Type B pancreatic cell (in vitro differentiated cells): ENCODE results near the gene LRCOL1. TPM values are rescaled to one million over a fixed set of nuclear protein-coding genes. Genes with fewer than 3 reads are reported as not detected.
A peak's percentile ranks its signal among the peaks of the same experiment; 100 is the strongest.

ENCODE experiments used
- DNase-seq: peaks from one replicate; pipeline ENCODE4 v3.0.0; 2021; ENCODE audit warnings: mixed read lengths; ENCODE audit not compliant: unreplicated experiment; ENCODE audit errors: extremely low spot score
- H3K27ac Mint-ChIP-seq: 2 replicates; pipeline ENCODE4 v1.8.0; 2021; ENCODE audit warnings: mild to moderate bottlenecking, mixed read lengths
- H3K27me3 Mint-ChIP-seq: 2 replicates; pipeline ENCODE4 v1.8.0; 2021; ENCODE audit warnings: mixed read lengths
- H3K36me3 Mint-ChIP-seq: 2 replicates; pipeline ENCODE4 v1.8.0; 2021; ENCODE audit warnings: mixed read lengths
- H3K4me1 Mint-ChIP-seq: one replicate; pipeline ENCODE4 v1.8.0; 2021; ENCODE audit warnings: mixed read lengths; ENCODE audit not compliant: unreplicated experiment
- H3K4me3 Mint-ChIP-seq: 2 replicates; pipeline ENCODE4 v1.8.0; 2021; ENCODE audit warnings: mild to moderate bottlenecking, mixed read lengths
- H3K9me3 Mint-ChIP-seq: 2 replicates; pipeline ENCODE4 v1.8.0; 2021; ENCODE audit warnings: mixed read lengths
- total RNA-seq: library from RNA; stranded (reverse); gene quantifications from 2 replicates; pipeline ENCODE4 v1.2.1, GENCODE V29; 2021; ENCODE audit warnings: low replicate concordance
- TF ChIP-seq, protein P1 (sequence below): fragments of 200-600 bp; sonication (generic); conservative IDR thresholded peaks from 2 replicates; pipeline ENCODE4 v1.5.0; 2021; ENCODE audit warnings: antibody characterized with exemption, mild to moderate bottlenecking

LRCOL1 gene
- total RNA-seq, 1 donor from 2014 or later, result not detected

DNA sequence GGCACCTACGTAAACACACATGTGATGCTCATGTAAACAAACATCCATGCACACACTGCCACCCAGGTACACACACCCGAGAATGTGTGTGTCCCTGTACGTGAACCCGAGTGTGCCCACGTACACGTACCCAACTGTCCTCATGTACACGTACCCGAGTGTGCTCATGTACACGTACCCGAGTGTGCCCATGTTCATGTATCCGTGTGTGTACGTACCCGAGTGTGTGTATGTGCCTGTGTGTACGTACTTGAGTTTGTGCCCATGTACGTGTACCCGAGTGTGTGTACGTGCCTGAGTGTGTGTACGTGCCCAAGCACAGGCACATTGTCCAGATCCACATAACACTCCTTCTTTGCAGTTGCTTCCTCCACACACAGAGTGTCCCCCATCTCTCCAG, 45.0 kb downstream of the LRCOL1 start:
- H3K36me3 Mint-ChIP-seq, result no peaks in the 10 kb centered on the region
- H3K9me3 Mint-ChIP-seq, result no peaks in the 10 kb centered on the region
- H3K4me1 Mint-ChIP-seq, result peaks cover 12% of the 10 kb centered on the region
- no peak for DNase-seq
- peak overlapping the region; percentile 22 for H3K27ac Mint-ChIP-seq
- H3K4me3 Mint-ChIP-seq, result peak overlapping the region; percentile 15
- H3K27me3 Mint-ChIP-seq, result no peaks in the 10 kb centered on the region
- TF ChIP-seq, protein P1, sequence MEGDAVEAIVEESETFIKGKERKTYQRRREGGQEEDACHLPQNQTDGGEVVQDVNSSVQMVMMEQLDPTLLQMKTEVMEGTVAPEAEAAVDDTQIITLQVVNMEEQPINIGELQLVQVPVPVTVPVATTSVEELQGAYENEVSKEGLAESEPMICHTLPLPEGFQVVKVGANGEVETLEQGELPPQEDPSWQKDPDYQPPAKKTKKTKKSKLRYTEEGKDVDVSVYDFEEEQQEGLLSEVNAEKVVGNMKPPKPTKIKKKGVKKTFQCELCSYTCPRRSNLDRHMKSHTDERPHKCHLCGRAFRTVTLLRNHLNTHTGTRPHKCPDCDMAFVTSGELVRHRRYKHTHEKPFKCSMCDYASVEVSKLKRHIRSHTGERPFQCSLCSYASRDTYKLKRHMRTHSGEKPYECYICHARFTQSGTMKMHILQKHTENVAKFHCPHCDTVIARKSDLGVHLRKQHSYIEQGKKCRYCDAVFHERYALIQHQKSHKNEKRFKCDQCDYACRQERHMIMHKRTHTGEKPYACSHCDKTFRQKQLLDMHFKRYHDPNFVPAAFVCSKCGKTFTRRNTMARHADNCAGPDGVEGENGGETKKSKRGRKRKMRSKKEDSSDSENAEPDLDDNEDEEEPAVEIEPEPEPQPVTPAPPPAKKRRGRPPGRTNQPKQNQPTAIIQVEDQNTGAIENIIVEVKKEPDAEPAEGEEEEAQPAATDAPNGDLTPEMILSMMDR, result no peak

DNA sequence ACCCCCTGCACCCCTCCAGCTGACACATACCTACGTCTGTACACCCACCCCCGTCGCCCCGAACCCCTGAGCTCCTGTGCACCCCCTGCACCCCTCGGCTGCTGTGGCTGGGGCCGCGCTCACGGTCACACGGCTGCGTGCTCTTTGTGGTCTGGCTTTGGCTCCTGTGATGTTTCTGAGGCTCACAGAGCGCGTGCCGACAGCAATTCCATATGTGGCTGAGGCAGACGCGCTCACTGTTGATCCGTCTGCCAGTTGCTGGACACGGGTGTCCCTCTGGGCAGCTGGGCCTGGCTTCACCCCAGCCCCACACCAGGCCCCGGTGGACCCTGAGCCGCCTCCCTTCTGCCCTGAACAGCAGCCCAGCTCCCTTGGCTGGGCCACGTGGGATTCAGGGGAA, 46.5 kb downstream of the LRCOL1 start:
- TF ChIP-seq, protein P1, result no peak
- H3K4me3 Mint-ChIP-seq, result no peak overlapping the region
- H3K9me3 Mint-ChIP-seq, result no peaks in the 10 kb centered on the region
- no peak for DNase-seq
- no peaks in the 10 kb centered on the region for H3K36me3 Mint-ChIP-seq
- H3K27me3 Mint-ChIP-seq, result no peaks in the 10 kb centered on the region
- peaks cover 12% of the 10 kb centered on the region for H3K4me1 Mint-ChIP-seq
- H3K27ac Mint-ChIP-seq, result no peak overlapping the region

DNA sequence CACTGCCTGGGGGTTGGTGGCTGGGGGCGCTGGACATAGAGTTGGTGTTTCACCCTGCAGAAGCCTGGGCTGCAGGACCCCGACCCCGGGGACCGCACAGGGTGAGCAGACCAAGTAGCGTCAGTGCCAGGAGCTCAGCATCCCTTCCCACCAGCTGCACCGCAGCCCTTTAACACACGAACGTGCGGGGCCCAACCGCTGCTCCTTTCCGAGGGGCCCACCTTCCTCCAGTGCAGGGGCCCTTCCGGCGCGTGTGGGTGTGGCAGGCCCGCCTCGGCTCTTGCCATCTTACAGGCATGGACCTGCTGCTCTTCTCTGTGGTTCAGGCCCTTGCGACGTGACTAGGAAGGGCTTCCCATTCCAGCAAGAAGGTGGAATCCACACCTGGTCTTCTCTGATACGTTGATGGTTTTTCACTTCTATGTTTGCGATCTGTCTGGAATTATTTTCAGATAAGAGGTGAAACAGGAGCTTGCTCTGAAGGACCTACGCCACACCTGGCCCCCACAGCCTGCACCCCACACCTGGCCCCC, 47.8 kb downstream of the LRCOL1 start:
- H3K27ac Mint-ChIP-seq, result peak overlapping the region; percentile 60
- TF ChIP-seq, protein P1, result no peak

DNA sequence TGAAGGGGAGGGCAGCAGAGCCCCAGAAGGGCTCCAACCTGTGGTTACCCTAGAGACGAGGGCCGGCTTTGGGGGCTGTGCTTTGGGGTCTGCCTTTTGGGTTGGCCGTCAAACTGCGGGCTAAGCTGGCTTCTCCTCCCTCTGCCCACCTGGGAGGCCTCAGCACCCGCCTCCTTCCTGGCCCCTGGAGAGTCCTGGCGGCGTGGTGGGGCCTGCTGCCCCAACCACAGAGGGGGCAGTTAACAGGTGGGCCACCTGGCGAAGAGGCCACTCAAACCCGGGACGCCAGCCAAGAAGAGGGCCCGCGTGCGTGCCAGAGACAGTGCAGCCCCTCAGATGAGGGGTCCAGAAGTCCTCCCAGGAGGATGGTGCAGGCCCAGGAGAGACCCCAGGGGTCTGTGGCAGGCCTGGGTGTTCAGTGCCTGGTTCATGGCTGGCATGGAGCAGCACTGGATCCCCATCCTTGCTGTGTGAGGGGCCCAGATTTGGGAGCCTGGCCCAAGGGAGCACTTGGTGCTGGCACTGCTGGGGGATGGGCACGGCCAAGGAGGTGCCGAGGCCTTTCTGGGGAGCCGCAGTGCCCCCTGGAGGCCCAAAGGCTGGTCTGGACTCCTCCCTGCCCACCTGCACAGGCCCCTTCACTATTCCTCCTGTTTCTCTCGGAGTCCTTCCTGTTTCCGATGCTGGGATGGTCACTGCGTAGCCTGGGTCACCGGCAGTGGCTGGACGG, 48.8 kb downstream of the LRCOL1 start:
- Mint-ChIP-seq H3K9me3 (no peaks in the 10 kb centered on the region), H3K4me1 (peaks cover 17% of the 10 kb centered on the region), H3K27ac (peak overlapping the region; percentile 50), H3K36me3 (peaks cover 3% of the 10 kb centered on the region), H3K27me3 (peaks cover 3% of the 10 kb centered on the region), H3K4me3 (peak overlapping the region; percentile 87)
- DNase-seq, result no peak
- TF ChIP-seq, protein P1, result peak; percentile 22

More for the DNA sequence above, 47.8 kb downstream of the LRCOL1 start:
- no peaks in the 10 kb centered on the region for H3K36me3 Mint-ChIP-seq
- no peaks in the 10 kb centered on the region for H3K9me3 Mint-ChIP-seq
- H3K27me3 Mint-ChIP-seq, result no peaks in the 10 kb centered on the region
- H3K4me1 Mint-ChIP-seq, result peaks cover 12% of the 10 kb centered on the region
- H3K4me3 Mint-ChIP-seq, result peak overlapping the region; percentile 80
- no peak for DNase-seq

DNA sequence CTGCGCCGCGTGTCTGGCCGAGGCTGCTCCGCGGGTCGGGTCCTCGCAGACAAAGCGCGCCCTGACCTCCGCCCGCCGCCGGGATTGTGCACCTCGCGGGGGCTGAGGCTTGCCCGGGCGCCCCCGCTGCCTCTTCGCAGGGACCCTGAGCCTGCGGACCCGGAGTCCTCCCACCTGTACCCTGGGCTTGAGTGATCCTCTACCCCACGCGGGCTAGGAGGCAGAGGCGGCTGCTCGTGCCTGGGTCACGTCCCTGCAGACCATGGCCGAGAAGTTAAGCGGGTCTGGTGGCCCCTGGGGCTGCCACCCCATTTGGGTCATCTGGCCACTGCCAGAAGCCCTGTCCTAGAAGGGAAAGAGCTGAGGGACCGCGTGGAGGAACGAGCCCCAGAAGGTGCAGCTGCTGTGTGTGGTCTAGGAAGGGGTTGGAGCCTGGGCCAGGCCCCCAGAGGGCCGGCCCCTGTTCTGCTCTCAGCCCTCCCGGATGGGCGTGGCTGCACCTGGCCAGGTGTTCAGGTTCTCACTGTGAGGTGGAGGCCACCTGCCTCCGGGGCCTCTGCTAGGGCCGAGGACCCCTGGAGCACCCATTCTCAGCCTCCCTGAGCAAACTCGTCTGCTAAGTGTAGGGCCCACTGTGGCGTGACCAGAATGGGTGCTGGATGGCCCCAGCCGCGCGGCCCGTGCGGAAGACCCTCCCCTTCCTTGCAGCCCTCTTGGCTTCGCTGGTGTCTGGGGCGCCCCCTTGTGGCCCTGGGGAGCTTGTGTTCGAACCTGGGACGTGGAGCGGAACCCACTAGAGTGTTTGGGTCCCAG, 49.6 kb downstream of the LRCOL1 start:
- peak; percentile 90 for DNase-seq
- no peaks in the 10 kb centered on the region for H3K9me3 Mint-ChIP-seq
- H3K27ac Mint-ChIP-seq, result peak overlapping the region; percentile 50
- H3K4me1 Mint-ChIP-seq, result peaks cover 13% of the 10 kb centered on the region
- peaks cover 3% of the 10 kb centered on the region for H3K36me3 Mint-ChIP-seq
- peak overlapping the region; percentile 87 for H3K4me3 Mint-ChIP-seq
- TF ChIP-seq, protein P1, result peak; percentile 92
- H3K27me3 Mint-ChIP-seq, result peaks cover 3% of the 10 kb centered on the region
